Gastrocnemius medialis (tissue), 4 donors: ENCODE results near the gene DGCR2.

Source experiments
- POLR2A ChIP-seq, 2 donors: fragments of 450-650 bp; IDR thresholded peaks; one replicate each; pipeline ENCODE4 v1.6.1; 2017; ENCODE audit warnings: antibody characterized with exemption in 2 of 2, mild to moderate bottlenecking in 2 of 2, moderate library complexity in 2 of 2
- TF ChIP-seq, protein P1 (sequence below), 5 experiments: fragments of 450-650 bp in 3 of 5; fragments of 200-600 bp in 2 of 5; sonication (generic) in 2 of 5; IDR thresholded peaks in 4 of 5; conservative IDR thresholded peaks in 1 of 5; 1 replicate in 4 of 5; 2 replicates in 1 of 5; pipeline ENCODE4 v1.5.1; 2016 to 2019; ENCODE audit warnings: antibody characterized with exemption in 5 of 5, mild to moderate bottlenecking in 3 of 5, moderate library complexity in 3 of 5

DNA sequence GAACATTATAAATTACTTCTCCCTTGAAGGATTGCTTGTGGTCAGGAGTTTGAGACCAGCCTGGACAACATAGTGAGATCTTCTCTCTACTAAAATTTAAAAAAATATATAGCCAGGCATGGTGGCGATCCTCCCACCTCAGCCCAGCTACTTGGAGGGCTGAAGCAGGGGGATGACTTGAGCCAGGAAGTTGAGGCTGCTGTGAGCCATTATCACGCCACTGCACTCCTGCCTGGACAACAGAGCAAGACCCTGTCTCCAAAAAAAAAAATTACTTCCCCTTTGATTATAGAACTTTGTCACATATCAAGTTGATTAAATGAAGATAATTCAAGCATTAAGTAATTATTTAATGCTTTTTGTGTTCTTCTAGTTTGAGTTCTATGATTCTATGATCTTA, 121.0 kb downstream of the DGCR2 start:
- TF ChIP-seq, protein P1, sequence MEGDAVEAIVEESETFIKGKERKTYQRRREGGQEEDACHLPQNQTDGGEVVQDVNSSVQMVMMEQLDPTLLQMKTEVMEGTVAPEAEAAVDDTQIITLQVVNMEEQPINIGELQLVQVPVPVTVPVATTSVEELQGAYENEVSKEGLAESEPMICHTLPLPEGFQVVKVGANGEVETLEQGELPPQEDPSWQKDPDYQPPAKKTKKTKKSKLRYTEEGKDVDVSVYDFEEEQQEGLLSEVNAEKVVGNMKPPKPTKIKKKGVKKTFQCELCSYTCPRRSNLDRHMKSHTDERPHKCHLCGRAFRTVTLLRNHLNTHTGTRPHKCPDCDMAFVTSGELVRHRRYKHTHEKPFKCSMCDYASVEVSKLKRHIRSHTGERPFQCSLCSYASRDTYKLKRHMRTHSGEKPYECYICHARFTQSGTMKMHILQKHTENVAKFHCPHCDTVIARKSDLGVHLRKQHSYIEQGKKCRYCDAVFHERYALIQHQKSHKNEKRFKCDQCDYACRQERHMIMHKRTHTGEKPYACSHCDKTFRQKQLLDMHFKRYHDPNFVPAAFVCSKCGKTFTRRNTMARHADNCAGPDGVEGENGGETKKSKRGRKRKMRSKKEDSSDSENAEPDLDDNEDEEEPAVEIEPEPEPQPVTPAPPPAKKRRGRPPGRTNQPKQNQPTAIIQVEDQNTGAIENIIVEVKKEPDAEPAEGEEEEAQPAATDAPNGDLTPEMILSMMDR (IDR thresholded peaks at IDR 0.05 in 4 of 5, conservative IDR thresholded peaks at IDR 0.05 in 1 of 5): no peak
- no peak for TF ChIP-seq POLR2A (IDR thresholded peaks at IDR 0.05)
